ENCODE measurements around the gene LEKR1.
"Not testable (repeated sequence)": the region's sequence is repeated elsewhere in the genome, so short reads cannot be mapped to it uniquely, and the experiment has no call there.

The LEKR1 gene

GRCh38 chr3:156806698-156807097, 19.5 kb upstream of the LEKR1 start:
- no peak for DNase-seq (ENCODE audit: low spot score)

GRCh38 chr3:156808025-156808424, 18.1 kb upstream of the LEKR1 start:
- no peak for DNase-seq (ENCODE audit: low spot score)

GRCh38 chr3:156811089-156811862, 14.9 kb upstream of the LEKR1 start:
- no peak for DNase-seq (ENCODE audit: low spot score)

- no peak for DNase-seq (ENCODE audit: low spot score)
Measured at GRCh38 chr3:156812521-156813335, 13.4 kb upstream of the LEKR1 start.

- DNase-seq (ENCODE audit: low spot score): no peak
Measured at GRCh38 chr3:156814295-156814694, 11.9 kb upstream of the LEKR1 start.

- DNase-seq (ENCODE audit: low spot score): peak; percentile 16
Measured at GRCh38 chr3:156816091-156816793, 9.9 kb upstream of the LEKR1 start.

- peak; percentile 79 for DNase-seq (ENCODE audit: low spot score)
Measured at GRCh38 chr3:156816794-156817645, 9.1 kb upstream of the LEKR1 start.

GRCh38 chr3:156817646-156818272, 8.4 kb upstream of the LEKR1 start:
- no peak for DNase-seq (ENCODE audit: low spot score)

- no peak for DNase-seq (ENCODE audit: low spot score)
Measured at GRCh38 chr3:156818273-156818651, 7.9 kb upstream of the LEKR1 start.

- no peak for DNase-seq (ENCODE audit: low spot score)
Measured at GRCh38 chr3:156818890-156819289, 7.3 kb upstream of the LEKR1 start.

- DNase-seq (ENCODE audit: low spot score): no peak
Measured at GRCh38 chr3:156819842-156820691, 6.1 kb upstream of the LEKR1 start.

GRCh38 chr3:156820692-156821080, 5.5 kb upstream of the LEKR1 start:
- DNase-seq (ENCODE audit: low spot score): peak; percentile 26

GRCh38 chr3:156822626-156823260, 3.4 kb upstream of the LEKR1 start:
- DNase-seq (ENCODE audit: low spot score): not testable (repeated sequence)

GRCh38 chr3:156825795-156826143, 384 bp upstream of the LEKR1 start:
- DNase-seq (ENCODE audit: low spot score): peak; percentile 52

GRCh38 chr3:156826896-156827882, 1.0 kb downstream of the LEKR1 start:
- no peak for DNase-seq (ENCODE audit: low spot score)

- no peak for DNase-seq (ENCODE audit: low spot score)
Measured at GRCh38 chr3:156831006-156831405, 4.9 kb downstream of the LEKR1 start.

GRCh38 chr3:156834435-156834834, 8.3 kb downstream of the LEKR1 start:
- DNase-seq (ENCODE audit: low spot score): no peak

GRCh38 chr3:156834962-156835535, 8.9 kb downstream of the LEKR1 start:
- DNase-seq (ENCODE audit: low spot score): no peak
